ENCODE data around the gene BRD3OS.

DNA sequence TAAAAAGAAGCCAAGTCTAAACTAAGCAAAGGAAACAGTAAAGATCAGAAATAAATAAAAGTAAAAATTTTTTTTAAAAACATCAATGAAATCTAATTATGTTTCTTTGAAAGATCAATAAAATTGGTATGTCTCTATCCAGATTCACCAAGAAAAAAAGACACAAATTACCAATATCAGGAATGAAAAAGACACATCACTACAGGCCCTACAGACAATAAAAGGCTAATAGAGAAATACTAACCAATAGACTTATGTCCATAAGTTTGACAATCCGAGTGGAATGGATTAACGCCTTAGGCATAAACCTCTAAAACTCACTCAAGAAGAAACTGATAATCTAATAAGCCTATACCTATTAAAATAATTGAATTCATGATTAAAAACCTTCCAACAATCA lies 12.4 kb downstream of the BRD3OS start:
- TF ChIP-seq CTCF (IDR thresholded peaks at IDR 0.05 in 4 of 5, conservative IDR thresholded peaks at IDR 0.05 in 1 of 5): no peak
- no peak for TF ChIP-seq POLR2A (IDR thresholded peaks at IDR 0.05)

Measured in gastrocnemius medialis (tissue), 4 donors.